Activated T-helper 9 cell treated with anti-CD3 and anti-CD28 coated beads, Interleukin-2, amount 50 U/mL, for 16 hours (primary cell): ENCODE data around the gene BCL2.

Experiments used
- DNase-seq: peaks from one replicate; pipeline ENCODE4 v3.0.0-alpha.2; 2020; ENCODE audit warnings: low read depth

The BCL2 gene

GRCh38 chr18:63105636-63106316 is 213.8 kb downstream of the BCL2 start:
- no peak for DNase-seq

GRCh38 chr18:63104868-63105267 is 214.7 kb downstream of the BCL2 start:
- no peak for DNase-seq

GRCh38 chr18:63102941-63103744 is 216.4 kb downstream of the BCL2 start:
- DNase-seq, result no peak

- DNase-seq, result no peak
Observed at GRCh38 chr18:63100630-63101055, 218.9 kb downstream of the BCL2 start.

- no peak for DNase-seq
Observed at GRCh38 chr18:63099848-63100629, 219.5 kb downstream of the BCL2 start.

GRCh38 chr18:63099091-63099840 is 220.3 kb downstream of the BCL2 start:
- DNase-seq, result no peak

- no peak for DNase-seq
Observed at GRCh38 chr18:63098018-63098981, 221.3 kb downstream of the BCL2 start.

- DNase-seq, result no peak
Observed at GRCh38 chr18:63097178-63097577, 222.4 kb downstream of the BCL2 start.

- no peak for DNase-seq
Observed at GRCh38 chr18:63096327-63096874, 223.2 kb downstream of the BCL2 start.

GRCh38 chr18:63095768-63096167 is 223.8 kb downstream of the BCL2 start:
- no peak for DNase-seq

GRCh38 chr18:63091671-63092364 is 227.8 kb downstream of the BCL2 start:
- no peak for DNase-seq

GRCh38 chr18:63090334-63090733 is 229.2 kb downstream of the BCL2 start:
- no peak for DNase-seq

GRCh38 chr18:63089041-63089440 is 230.5 kb downstream of the BCL2 start:
- DNase-seq, result no peak

GRCh38 chr18:63088262-63088661 is 231.3 kb downstream of the BCL2 start:
- no peak for DNase-seq

GRCh38 chr18:63087421-63088230 is 231.9 kb downstream of the BCL2 start:
- no peak for DNase-seq

- no peak for DNase-seq
Observed at GRCh38 chr18:63085611-63086010, 234.0 kb downstream of the BCL2 start.

GRCh38 chr18:63084219-63084618 is 235.3 kb downstream of the BCL2 start:
- no peak for DNase-seq

GRCh38 chr18:63083555-63083954 is 236.0 kb downstream of the BCL2 start:
- DNase-seq, result no peak

GRCh38 chr18:63083020-63083531 is 236.5 kb downstream of the BCL2 start:
- no peak for DNase-seq
